GM12878 (cell line): Measurements from ENCODE around the gene SPATA3. TPM values are rescaled to one million over a fixed set of nuclear protein-coding genes. Genes with fewer than 3 reads are reported as not detected.

ENCODE experiments used
- ATAC-seq: fragments of 200-7000 bp; cut with Tn5 transposase; 3 replicates; pipeline ENCODE4 v1.9.1; 2020; ENCODE audit warnings: mild to moderate bottlenecking, moderate library complexity
- BruUV-seq: library from RNA; stranded (reverse); fragments of 400-500 nt; replicated peaks from 2 replicates; lab custom pipeline; 2021; lab: Mats Ljungman, UMichigan
- CTCF ChIA-PET: fragments of 300-600 bp; sonication (Branson Sonifier 250); formaldehyde crosslinking; extraction: SDS; loops from one replicate; lab custom pipeline; 2021; ENCODE audit warnings: inconsistent platforms; lab: Yijun Ruan, JAX
- POLR2A ChIA-PET: fragments of 350-600 bp; formaldehyde crosslinking; extraction: SDS; loops from one replicate; lab custom pipeline; 2021; ENCODE audit warnings: inconsistent platforms; lab: Charles Lee
- RAD21 ChIA-PET: fragments of 300-600 bp; sonication (Branson Sonifier 250); formaldehyde crosslinking; loops from one replicate; lab custom pipeline; 2023; ENCODE audit warnings: antibody characterized with exemption; ENCODE audit not compliant: unreplicated experiment; lab: Charles Lee
- SMC1A ChIA-PET: fragments of 300-600 bp; sonication (Branson Sonifier 250); formaldehyde crosslinking; loops from one replicate; lab custom pipeline; 2023; ENCODE audit not compliant: unreplicated experiment, uncharacterized antibody; lab: Charles Lee
- DNase-seq: peaks from one replicate; pipeline ENCODE4 v3.0.0-alpha.2; 2011; ENCODE audit warnings: low read depth, low spot score
- FAIRE-seq: peaks from 3 replicates; lab custom pipeline; 2011; peaks lifted over from hg19 to GRCh38; lab: Jason Lieb, UNC
- H2AFZ ChIP-seq: 2 replicates; pipeline ENCODE4 v1.6.0; 2011; ENCODE audit warnings: low read depth, low read length, control low read depth; ENCODE audit not compliant: control insufficient read depth
- H3K27ac ChIP-seq: 2 replicates; pipeline ENCODE4 v1.5.1; 2011; ENCODE audit warnings: control low read depth; ENCODE audit not compliant: control insufficient read depth, insufficient read depth
- H3K27me3 ChIP-seq, 2 experiments: replicated peaks in 1 of 2; 2 replicates each; pipeline versions ENCODE4 v1.6.0 to v1.6.1; 2011; ENCODE audit warnings: low read length in 1 of 2; ENCODE audit not compliant: control insufficient read depth in 2 of 2, insufficient read depth in 2 of 2
- H3K36me3 ChIP-seq, 2 experiments: 2 replicates each; pipeline ENCODE4 v1.5.1; 2011; ENCODE audit warnings: low read length in 1 of 2; ENCODE audit not compliant: control insufficient read depth in 2 of 2, insufficient read depth in 2 of 2
- H3K4me1 ChIP-seq: 2 replicates; pipeline ENCODE4 v1.6.1; 2011; ENCODE audit warnings: mild to moderate bottlenecking, low read length, moderate library complexity, mixed read lengths; ENCODE audit not compliant: control insufficient read depth, insufficient read depth
- H3K4me2 ChIP-seq: 2 replicates; pipeline ENCODE4 v1.6.0; 2011; ENCODE audit warnings: control low read depth; ENCODE audit not compliant: control insufficient read depth, insufficient read depth
- H3K4me3 ChIP-seq: fragments of 200-600 bp; sonication (generic); 2 replicates; pipeline ENCODE4 v1.5.1; 2016
- H3K79me2 ChIP-seq: 2 replicates; pipeline ENCODE4 v1.6.0; 2011; ENCODE audit warnings: low read length; ENCODE audit not compliant: control insufficient read depth, insufficient read depth
- H3K9ac ChIP-seq: 2 replicates; pipeline ENCODE4 v1.8.0; 2011; ENCODE audit warnings: low read length, control low read depth, mixed read lengths; ENCODE audit not compliant: control insufficient read depth, insufficient read depth
- H3K9me3 ChIP-seq: replicated peaks from 3 replicates; pipeline ENCODE4 v1.5.1; 2011; ENCODE audit warnings: mild to moderate bottlenecking, low read length; ENCODE audit not compliant: control insufficient read depth, insufficient read depth
- H4K20me1 ChIP-seq: 2 replicates; pipeline ENCODE4 v1.6.0; 2011; ENCODE audit not compliant: control insufficient read depth, insufficient read depth
- BACH1 ChIP-seq: fragments of 450-650 bp; IDR thresholded peaks from 2 replicates; pipeline ENCODE4 v1.6.1; 2017; ENCODE audit warnings: mild to moderate bottlenecking, borderline replicate concordance
- CBX3 ChIP-seq: fragments of 200-600 bp; sonication (generic); IDR thresholded peaks from 2 replicates; pipeline ENCODE4 v1.6.1; 2016; ENCODE audit warnings: low read depth, borderline replicate concordance
- CHD2 ChIP-seq: IDR thresholded peaks from 2 replicates; pipeline ENCODE4 v1.6.1; 2011; ENCODE audit warnings: low read depth, low read length, improper control_type of control experiment, borderline replicate concordance
- CREM ChIP-seq: IDR thresholded peaks from 2 replicates; pipeline ENCODE4 v1.6.1; 2014; ENCODE audit warnings: antibody characterized with exemption, low read depth
- EED ChIP-seq: sonication (generic); IDR thresholded peaks from 2 replicates; pipeline ENCODE4 v1.6.1; 2016; ENCODE audit warnings: antibody characterized with exemption, low read depth
- IKZF2 ChIP-seq, 2 experiments: fragments of 450-650 bp; IDR thresholded peaks; 2 replicates each; pipeline ENCODE4 v1.6.1; 2017; ENCODE audit warnings: mild to moderate bottlenecking in 2 of 2, moderate library complexity in 2 of 2
- MEF2B ChIP-seq: fragments of 450-650 bp; IDR thresholded peaks from 2 replicates; pipeline ENCODE4 v1.6.1; 2018; ENCODE audit warnings: mild to moderate bottlenecking, moderate library complexity; ENCODE audit not compliant: partially characterized antibody, poor library complexity, severe bottlenecking
- NRF1 ChIP-seq: conservative IDR thresholded peaks from 2 replicates; pipeline ENCODE4 v1.6.1; 2011; ENCODE audit warnings: mild to moderate bottlenecking, low read depth, low read length, improper control_type of control experiment
- POLR2AphosphoS2 ChIP-seq: IDR thresholded peaks from 2 replicates; pipeline ENCODE4 v1.6.1; 2011; ENCODE audit warnings: low read depth, mild to moderate bottlenecking, low read length, improper control_type of control experiment, moderate library complexity
- SMAD5 ChIP-seq: IDR thresholded peaks from 2 replicates; pipeline ENCODE4 v1.6.1; 2016; ENCODE audit warnings: antibody characterized with exemption, low read depth
- WGBS: methylation state at CpG from one replicate; pipeline ENCODE4 v1.1.6; 2016; ENCODE audit warnings: low lambda C conversion rate; ENCODE audit not compliant: insufficient replicate concordance, insufficient coverage; ENCODE audit errors: missing lambda C conversion rate; 5-methylcytosine and 5-hydroxymethylcytosine counted together
- in situ Hi-C: fragments of 300-500 bp; cut with MboI; formaldehyde crosslinking; loops from 9 replicates; pipeline ENCODE4 v1.14.3; 2018; ENCODE audit warnings: mixed read lengths
- intact Hi-C: fragments of 100-400 bp; cut with micrococcal nuclease; formaldehyde crosslinking; loops from one replicate; pipeline ENCODE4 v1.14.2; 2022; ENCODE audit not compliant: unreplicated experiment
- polyA plus RNA-seq, 11 experiments: library from polyadenylated mRNA; depleted of rRNA in 4 of 11; unstranded in 6 of 11; stranded (reverse) in 5 of 11; fragments of >200 nt; fragmentation: Nextera tagmentation in 4 of 11; fragmentation: Illumina TruSeq in 1 of 11; extraction: Ambion mirVana in 4 of 11; extraction: Trizol in 1 of 11; gene quantifications; 1 replicate in 1 of 11; 2 replicates in 10 of 11; pipeline versions ENCODE4 v1.2.1 to v1.2.3, GENCODE V29; 2011 to 2016; ENCODE audit warnings: inconsistent platforms in 2 of 11, missing spikeins in 2 of 11, low read depth in 1 of 11
- total RNA-seq, 4 experiments: library from RNA; depleted of rRNA in 3 of 4; stranded (reverse); fragments of >200 nt in 3 of 4; fragmentation: Illumina TruSeq in 1 of 4; extraction: Trizol in 1 of 4; gene quantifications; 2 replicates each; pipeline versions ENCODE4 v1.2.1 to v1.2.3, GENCODE V29; 2013 to 2021
- TF ChIP-seq, protein P1 (sequence below): fragments of 450-650 bp; IDR thresholded peaks from 2 replicates; pipeline ENCODE4 v1.6.1; 2017; ENCODE audit warnings: borderline replicate concordance
- TF ChIP-seq, protein P2 (sequence below): fragments of 450-650 bp; IDR thresholded peaks from 2 replicates; pipeline ENCODE4 v1.6.1; 2018; ENCODE audit warnings: mild to moderate bottlenecking, low read depth, moderate library complexity; ENCODE audit not compliant: partially characterized antibody
- TF ChIP-seq, protein P3 (sequence below): fragments of 450-650 bp; IDR thresholded peaks from 2 replicates; pipeline ENCODE4 v1.6.1; 2016; ENCODE audit warnings: mild to moderate bottlenecking, moderate library complexity, borderline replicate concordance

The SPATA3 gene
- total and polyA plus RNA-seq, 10 of the 15 experiments (the other 5 are each of a cell fraction or from before 2014, with no cell fraction given) = not detected

DNA sequence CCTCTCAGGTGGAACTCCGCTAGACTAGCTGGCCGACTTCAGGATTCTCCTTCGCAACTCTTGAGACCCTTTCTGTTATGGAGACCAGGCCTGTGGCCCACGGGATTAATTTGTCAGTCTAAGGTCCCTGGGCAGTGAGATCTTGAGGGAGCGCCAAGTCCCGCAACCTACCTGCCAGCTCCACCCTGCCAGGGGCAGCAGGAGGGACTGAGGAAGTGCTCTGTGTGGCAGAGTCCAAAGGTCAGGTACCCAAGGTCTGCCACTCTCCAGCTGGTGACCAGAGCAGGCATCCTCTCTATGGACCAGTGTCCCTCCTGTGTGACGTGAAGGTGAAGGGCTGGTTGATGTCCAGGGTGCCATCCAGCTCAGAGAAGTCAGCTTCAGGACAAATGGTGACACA is 4.3 kb upstream of the SPATA3 start:
- ChIA-PET SMC1A (interaction anchor here (0.9 to 1.4 kb wide), 4 partner anchors 49 to 143 kb away, joined by 3 read pairs; no protein-coding TSS in a partner anchor), RAD21 (no interaction called here), POLR2A (interaction anchor here (0.6 kb wide), 2 partner anchors 24 to 418 kb away, joined by 3 to 6 read pairs; no protein-coding TSS in a partner anchor), CTCF (interaction anchor here (0.6 to 2.8 kb wide), 4 partner anchors 44 to 167 kb away, joined by 3 to 8 read pairs (median 4); no protein-coding TSS in a partner anchor)
- peaks cover 7% of the 10 kb centered on the region for H3K79me2 ChIP-seq
- H2AFZ ChIP-seq = no peak overlapping the region
- 73% methylated on average over 6 of the region's 7 CpGs for WGBS
- no peaks in the 10 kb centered on the region for H3K36me3 ChIP-seq
- DNase-seq (no peak), ATAC-seq (no peak), FAIRE-seq (no peak)
- no peak overlapping the region for H3K4me3 ChIP-seq
- no peaks in the 10 kb centered on the region; the same call in 2 of the 3 replicates for H3K9me3 ChIP-seq
- intact Hi-C loops (no loop called here), in situ Hi-C loops (no loop called here)
- no peak overlapping the region for H3K4me2 ChIP-seq
- no peaks in the 10 kb centered on the region for H4K20me1 ChIP-seq
- H3K27me3 ChIP-seq = no peaks in the 10 kb centered on the region; a peak in 1 of 4 replicates
- H3K9ac ChIP-seq = no peak overlapping the region
- H3K27ac ChIP-seq = no peak overlapping the region
- peaks cover 5% of the 10 kb centered on the region for H3K4me1 ChIP-seq
- TF ChIP-seq, protein P1, sequence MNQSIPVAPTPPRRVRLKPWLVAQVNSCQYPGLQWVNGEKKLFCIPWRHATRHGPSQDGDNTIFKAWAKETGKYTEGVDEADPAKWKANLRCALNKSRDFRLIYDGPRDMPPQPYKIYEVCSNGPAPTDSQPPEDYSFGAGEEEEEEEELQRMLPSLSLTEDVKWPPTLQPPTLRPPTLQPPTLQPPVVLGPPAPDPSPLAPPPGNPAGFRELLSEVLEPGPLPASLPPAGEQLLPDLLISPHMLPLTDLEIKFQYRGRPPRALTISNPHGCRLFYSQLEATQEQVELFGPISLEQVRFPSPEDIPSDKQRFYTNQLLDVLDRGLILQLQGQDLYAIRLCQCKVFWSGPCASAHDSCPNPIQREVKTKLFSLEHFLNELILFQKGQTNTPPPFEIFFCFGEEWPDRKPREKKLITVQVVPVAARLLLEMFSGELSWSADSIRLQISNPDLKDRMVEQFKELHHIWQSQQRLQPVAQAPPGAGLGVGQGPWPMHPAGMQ = no peak
- TF ChIP-seq, protein P2, sequence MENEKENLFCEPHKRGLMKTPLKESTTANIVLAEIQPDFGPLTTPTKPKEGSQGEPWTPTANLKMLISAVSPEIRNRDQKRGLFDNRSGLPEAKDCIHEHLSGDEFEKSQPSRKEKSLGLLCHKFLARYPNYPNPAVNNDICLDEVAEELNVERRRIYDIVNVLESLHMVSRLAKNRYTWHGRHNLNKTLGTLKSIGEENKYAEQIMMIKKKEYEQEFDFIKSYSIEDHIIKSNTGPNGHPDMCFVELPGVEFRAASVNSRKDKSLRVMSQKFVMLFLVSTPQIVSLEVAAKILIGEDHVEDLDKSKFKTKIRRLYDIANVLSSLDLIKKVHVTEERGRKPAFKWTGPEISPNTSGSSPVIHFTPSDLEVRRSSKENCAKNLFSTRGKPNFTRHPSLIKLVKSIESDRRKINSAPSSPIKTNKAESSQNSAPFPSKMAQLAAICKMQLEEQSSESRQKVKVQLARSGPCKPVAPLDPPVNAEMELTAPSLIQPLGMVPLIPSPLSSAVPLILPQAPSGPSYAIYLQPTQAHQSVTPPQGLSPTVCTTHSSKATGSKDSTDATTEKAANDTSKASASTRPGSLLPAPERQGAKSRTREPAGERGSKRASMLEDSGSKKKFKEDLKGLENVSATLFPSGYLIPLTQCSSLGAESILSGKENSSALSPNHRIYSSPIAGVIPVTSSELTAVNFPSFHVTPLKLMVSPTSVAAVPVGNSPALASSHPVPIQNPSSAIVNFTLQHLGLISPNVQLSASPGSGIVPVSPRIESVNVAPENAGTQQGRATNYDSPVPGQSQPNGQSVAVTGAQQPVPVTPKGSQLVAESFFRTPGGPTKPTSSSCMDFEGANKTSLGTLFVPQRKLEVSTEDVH = no peak
- TF ChIP-seq BACH1 (no peak), NRF1 (no peak), MEF2B (no peak), CBX3 (no peak), POLR2AphosphoS2 (no peak), CREM (no peak), IKZF2 (IDR thresholded peaks at IDR 0.05) (no peak), SMAD5 (no peak), EED (no peak), CHD2 (no peak)
- TF ChIP-seq, protein P3, sequence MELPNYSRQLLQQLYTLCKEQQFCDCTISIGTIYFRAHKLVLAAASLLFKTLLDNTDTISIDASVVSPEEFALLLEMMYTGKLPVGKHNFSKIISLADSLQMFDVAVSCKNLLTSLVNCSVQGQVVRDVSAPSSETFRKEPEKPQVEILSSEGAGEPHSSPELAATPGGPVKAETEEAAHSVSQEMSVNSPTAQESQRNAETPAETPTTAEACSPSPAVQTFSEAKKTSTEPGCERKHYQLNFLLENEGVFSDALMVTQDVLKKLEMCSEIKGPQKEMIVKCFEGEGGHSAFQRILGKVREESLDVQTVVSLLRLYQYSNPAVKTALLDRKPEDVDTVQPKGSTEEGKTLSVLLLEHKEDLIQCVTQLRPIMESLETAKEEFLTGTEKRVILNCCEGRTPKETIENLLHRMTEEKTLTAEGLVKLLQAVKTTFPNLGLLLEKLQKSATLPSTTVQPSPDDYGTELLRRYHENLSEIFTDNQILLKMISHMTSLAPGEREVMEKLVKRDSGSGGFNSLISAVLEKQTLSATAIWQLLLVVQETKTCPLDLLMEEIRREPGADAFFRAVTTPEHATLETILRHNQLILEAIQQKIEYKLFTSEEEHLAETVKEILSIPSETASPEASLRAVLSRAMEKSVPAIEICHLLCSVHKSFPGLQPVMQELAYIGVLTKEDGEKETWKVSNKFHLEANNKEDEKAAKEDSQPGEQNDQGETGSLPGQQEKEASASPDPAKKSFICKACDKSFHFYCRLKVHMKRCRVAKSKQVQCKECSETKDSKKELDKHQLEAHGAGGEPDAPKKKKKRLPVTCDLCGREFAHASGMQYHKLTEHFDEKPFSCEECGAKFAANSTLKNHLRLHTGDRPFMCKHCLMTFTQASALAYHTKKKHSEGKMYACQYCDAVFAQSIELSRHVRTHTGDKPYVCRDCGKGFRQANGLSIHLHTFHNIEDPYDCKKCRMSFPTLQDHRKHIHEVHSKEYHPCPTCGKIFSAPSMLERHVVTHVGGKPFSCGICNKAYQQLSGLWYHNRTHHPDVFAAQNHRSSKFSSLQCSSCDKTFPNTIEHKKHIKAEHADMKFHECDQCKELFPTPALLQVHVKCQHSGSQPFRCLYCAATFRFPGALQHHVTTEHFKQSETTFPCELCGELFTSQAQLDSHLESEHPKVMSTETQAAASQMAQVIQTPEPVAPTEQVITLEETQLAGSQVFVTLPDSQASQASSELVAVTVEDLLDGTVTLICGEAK = no peak
- BruUV-seq = no TSS peak
